Measurements from ENCODE around the gene ATP6AP1. TPM values are rescaled to one million over a fixed set of nuclear protein-coding genes. Genes with fewer than 3 reads are reported as not detected.

Gene ATP6AP1
- total RNA-seq, 1 donor from 2014 or later, result 52.6 TPM

DNA sequence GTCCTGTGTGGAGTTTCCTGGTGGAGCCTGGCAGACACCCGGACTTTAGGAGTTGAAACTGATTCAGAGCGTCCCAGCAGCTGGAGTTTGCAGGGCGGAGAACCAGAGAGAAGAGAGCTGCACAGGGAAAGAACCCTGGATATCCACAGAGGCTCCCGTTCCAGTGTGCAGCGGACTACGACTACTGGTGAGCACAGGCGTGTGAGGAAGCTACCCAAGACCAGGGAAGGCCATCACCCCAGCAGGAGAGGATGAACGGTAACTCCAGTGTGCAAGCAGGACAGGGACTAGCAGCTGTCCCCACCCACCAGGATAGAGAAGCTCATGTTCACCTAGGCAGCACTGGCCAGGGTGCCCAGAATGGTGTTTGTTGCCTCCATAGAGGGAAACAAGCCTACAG, 48.3 kb downstream of the ATP6AP1 start:
- Histone ChIP-seq H3K27me3 (no peaks in the 10 kb centered on the region), H3K36me3 (peaks cover 0 to 6% of the 10 kb centered on the region in 2 donors), H3K27ac (no peak overlapping the region), H3K9me3 (no peaks in the 10 kb centered on the region), H3K4me1 (no peaks in the 10 kb centered on the region), H3K4me3 (no peak overlapping the region)
- no peak for DNase-seq (ENCODE audit: low spot score in 2 of 2)
- intact Hi-C loops (cut with DNase I), result loop anchor here (5.0 kb wide), 2 partner anchors 35 to 65 kb away; partner anchors contain the start of genes FAM50A and TAFAZZIN
- TF ChIP-seq, protein P1, sequence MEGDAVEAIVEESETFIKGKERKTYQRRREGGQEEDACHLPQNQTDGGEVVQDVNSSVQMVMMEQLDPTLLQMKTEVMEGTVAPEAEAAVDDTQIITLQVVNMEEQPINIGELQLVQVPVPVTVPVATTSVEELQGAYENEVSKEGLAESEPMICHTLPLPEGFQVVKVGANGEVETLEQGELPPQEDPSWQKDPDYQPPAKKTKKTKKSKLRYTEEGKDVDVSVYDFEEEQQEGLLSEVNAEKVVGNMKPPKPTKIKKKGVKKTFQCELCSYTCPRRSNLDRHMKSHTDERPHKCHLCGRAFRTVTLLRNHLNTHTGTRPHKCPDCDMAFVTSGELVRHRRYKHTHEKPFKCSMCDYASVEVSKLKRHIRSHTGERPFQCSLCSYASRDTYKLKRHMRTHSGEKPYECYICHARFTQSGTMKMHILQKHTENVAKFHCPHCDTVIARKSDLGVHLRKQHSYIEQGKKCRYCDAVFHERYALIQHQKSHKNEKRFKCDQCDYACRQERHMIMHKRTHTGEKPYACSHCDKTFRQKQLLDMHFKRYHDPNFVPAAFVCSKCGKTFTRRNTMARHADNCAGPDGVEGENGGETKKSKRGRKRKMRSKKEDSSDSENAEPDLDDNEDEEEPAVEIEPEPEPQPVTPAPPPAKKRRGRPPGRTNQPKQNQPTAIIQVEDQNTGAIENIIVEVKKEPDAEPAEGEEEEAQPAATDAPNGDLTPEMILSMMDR (IDR thresholded peaks at IDR 0.05), result no peak

DNA sequence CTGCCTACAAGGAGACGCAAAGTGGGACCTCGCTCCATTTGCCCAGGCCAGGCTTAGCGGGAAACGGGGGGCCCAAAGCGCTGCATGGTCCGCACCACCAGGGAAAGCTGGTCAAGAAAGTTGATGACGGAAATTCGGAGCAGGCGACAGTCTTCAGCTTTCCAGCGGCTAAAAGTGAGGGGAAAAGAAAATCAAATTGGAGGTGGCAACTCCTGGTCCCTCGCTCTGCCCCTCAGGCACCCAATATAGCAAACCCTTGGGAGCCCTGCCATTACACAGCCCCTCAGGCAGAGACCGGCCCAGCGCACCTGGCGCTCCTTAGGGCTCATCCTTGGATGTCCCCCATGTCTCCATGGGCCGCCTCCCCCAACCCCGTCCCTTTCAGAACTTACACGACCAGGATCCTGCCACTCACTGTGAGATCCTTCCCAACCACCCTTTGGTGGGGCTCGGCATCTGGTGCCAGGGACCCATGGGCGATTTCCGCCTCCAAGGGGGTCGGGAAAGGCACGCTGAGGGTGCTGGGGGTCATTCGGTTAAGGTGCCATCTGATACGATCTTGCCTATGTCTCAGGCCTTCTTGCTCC, 49.5 kb downstream of the ATP6AP1 start:
- Histone ChIP-seq H3K36me3 (peaks cover 0 to 2% of the 10 kb centered on the region in 2 donors), H3K4me1 (no peaks in the 10 kb centered on the region), H3K27ac (peak overlapping the region; percentile 73 to 74), H3K4me3 (peak overlapping the region; percentile 57 to 69), H3K27me3 (no peaks in the 10 kb centered on the region), H3K9me3 (no peaks in the 10 kb centered on the region)
- DNase-seq (ENCODE audit: low spot score in 2 of 2), result no peak
- TF ChIP-seq, protein P1 (IDR thresholded peaks at IDR 0.05), result no peak
- intact Hi-C loops (cut with DNase I), result loop anchor here (1.0 to 5.0 kb wide), 3 partner anchors 36 to 66 kb away; partner anchors contain the start of genes ATP6AP1, FAM50A and TAFAZZIN

DNA sequence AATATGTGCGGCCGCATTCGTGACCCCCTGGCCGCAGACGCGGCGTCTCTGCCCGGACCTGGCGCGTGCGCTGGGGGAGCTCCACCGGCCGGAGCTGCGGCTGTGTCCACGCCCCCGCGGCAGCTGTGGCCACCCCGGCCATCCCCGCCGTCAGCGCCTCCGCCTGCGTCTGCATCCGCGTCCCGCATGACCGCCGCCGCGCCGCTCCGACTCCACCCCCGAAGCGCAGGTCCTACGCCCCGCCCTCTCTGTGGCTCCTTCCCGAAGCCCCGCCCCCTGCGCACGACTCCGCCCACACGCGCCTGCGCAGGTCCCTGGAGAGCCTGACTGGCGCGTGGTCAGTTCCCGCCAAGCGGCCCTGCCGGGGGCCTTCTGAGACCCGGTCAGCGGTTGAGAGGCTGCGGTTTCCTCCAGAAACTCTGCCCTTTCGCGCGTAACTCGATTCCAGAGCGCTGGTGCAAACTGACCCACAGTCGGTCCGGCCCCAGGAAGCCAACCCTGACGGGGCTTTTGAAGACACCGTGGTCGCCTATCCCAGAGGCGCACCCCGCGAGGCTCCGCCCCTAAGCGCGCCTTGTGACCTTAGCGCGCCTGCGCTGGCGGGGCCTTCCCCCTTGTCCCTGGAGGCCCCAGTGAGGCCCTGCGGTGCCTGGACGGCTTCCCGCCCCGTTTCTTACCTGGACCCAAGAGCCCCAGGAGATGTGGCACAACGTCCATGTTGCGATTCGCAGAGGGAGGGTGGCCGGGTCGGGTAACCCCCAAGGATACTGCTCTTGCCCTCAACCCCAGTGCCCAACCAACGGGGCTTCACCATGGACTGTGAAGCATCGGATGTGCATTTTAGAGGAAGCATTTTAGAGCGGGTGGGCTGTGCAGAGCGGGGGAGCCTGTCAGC, 50.5 kb downstream of the ATP6AP1 start, which contains the start of gene LAGE3:
TSS of gene LAGE3 (minus strand) at position 554 of the 895 bp plus-strand sequence. CDS start at position 188, 366 bp downstream.
- H3K4me1 ChIP-seq, result no peaks in the 10 kb centered on the region
- H3K9me3 ChIP-seq, result no peaks in the 10 kb centered on the region
- TF ChIP-seq, protein P1 (IDR thresholded peaks at IDR 0.05), result no peak
- intact Hi-C loops (cut with DNase I), result loop anchor here (1.0 to 5.0 kb wide), 4 partner anchors 37 to 67 kb away; partner anchors contain the start of genes ATP6AP1, FAM3A, FAM50A and TAFAZZIN
- no peaks in the 10 kb centered on the region for H3K36me3 ChIP-seq
- peak; percentile 76 to 95 for DNase-seq (ENCODE audit: low spot score in 2 of 2)
- H3K4me3 ChIP-seq, result peak within 1 kb of the TSS; percentile 57 to 69
- H3K27me3 ChIP-seq, result no peaks in the 10 kb centered on the region
- H3K27ac ChIP-seq, result peak within 1 kb of the TSS; percentile 73 to 76

DNA sequence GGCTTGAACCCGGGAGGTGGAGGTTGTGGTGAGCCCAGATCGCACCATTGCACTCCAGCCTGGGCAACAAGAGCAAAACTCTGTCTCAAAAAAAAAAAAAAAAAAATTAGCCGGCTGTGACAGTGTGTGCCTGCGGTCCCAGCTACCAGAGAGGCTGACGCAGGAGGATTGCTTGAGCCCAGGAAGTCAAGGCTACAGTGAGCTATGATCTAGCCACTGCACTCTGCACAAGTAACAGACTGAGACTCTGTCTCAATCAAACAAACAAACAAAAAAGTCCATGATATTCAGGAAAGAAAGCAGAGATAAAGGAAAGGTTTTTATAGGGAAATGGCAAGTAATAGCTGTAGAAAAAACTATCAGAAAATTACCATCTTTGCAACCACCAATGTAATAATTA, 52.7 kb downstream of the ATP6AP1 start:
- TF ChIP-seq, protein P1 (IDR thresholded peaks at IDR 0.05), result no peak
- intact Hi-C loops (cut with DNase I), result no loop called here
- H3K36me3 ChIP-seq, result no peaks in the 10 kb centered on the region
- no peak for DNase-seq (ENCODE audit: low spot score in 2 of 2)
- no peaks in the 10 kb centered on the region for H3K9me3 ChIP-seq
- H3K4me3 ChIP-seq, result no peak overlapping the region
- no peak overlapping the region for H3K27ac ChIP-seq
- H3K4me1 ChIP-seq, result peaks cover 0 to 6% of the 10 kb centered on the region in 2 donors
- no peaks in the 10 kb centered on the region for H3K27me3 ChIP-seq

DNA sequence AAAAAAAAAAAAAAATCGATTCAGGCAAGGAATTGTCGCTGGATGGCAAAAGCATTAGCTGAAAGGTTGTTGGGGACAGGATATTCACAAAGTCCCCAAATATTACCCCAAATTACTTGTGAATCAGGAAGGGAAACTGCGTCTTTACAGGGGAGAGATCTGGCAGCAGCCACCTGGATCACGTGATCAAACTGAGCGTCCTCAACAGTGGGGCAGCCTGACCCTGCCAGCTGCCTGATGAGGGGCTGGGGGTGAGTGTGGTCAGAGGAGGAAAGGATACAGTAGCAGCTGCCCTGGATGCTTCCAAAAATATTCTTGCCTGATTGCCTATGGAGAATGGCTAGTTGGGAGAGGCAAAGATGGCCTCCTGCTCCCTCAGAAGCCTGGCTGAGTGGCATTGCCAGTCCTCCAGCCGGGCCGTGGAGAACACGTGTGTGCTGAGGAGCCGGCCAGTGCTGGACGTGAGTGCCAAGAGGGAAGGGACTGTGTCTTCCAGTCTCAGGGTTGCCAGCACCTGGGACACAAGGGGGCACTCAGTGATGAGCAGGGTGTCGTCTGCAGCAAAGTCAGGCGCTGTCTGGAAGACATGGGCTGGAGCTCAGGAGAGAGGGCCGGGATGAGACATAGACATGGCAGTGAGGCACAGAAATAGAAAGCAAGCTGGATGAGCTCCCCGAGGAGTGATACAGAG, 53.6 kb downstream of the ATP6AP1 start:
- H3K9me3 ChIP-seq, result no peaks in the 10 kb centered on the region
- H3K27ac ChIP-seq, result no peak overlapping the region
- H3K36me3 ChIP-seq, result no peaks in the 10 kb centered on the region
- H3K4me1 ChIP-seq, result peaks cover 0 to 6% of the 10 kb centered on the region in 2 donors
- no peaks in the 10 kb centered on the region for H3K27me3 ChIP-seq
- intact Hi-C loops (cut with DNase I), result no loop called here
- TF ChIP-seq, protein P1 (IDR thresholded peaks at IDR 0.05), result no peak
- no peak for DNase-seq (ENCODE audit: low spot score in 2 of 2)
- H3K4me3 ChIP-seq, result no peak overlapping the region

All from ascending aorta (tissue), 2 donors.